HG02763 (cell line): ENCODE measurements around the gene ENTPD6.
"Not testable (repeated sequence)": the region's sequence is repeated elsewhere in the genome, so short reads cannot be mapped to it uniquely, and the experiment has no call there.

Experiments used
- ATAC-seq: cut with Tn5 transposase; IDR thresholded peaks from one replicate; pipeline ENCODE4 v1.9.1; 2021; ENCODE audit warnings: mild to moderate bottlenecking, moderate library complexity; ENCODE audit not compliant: unreplicated experiment

The ENTPD6 gene

GRCh38 chr20:25240851-25241658 lies 45.5 kb downstream of the ENTPD6 start:
- ATAC-seq = not testable (repeated sequence)

GRCh38 chr20:25241659-25241955 lies 46.1 kb downstream of the ENTPD6 start:
- ATAC-seq = not testable (repeated sequence)

- no peak for ATAC-seq
These were observed 46.7 kb downstream of the ENTPD6 start for GRCh38 chr20:25242231-25242630.

GRCh38 chr20:25243416-25243979 lies 48.0 kb downstream of the ENTPD6 start:
- no peak for ATAC-seq

DNA sequence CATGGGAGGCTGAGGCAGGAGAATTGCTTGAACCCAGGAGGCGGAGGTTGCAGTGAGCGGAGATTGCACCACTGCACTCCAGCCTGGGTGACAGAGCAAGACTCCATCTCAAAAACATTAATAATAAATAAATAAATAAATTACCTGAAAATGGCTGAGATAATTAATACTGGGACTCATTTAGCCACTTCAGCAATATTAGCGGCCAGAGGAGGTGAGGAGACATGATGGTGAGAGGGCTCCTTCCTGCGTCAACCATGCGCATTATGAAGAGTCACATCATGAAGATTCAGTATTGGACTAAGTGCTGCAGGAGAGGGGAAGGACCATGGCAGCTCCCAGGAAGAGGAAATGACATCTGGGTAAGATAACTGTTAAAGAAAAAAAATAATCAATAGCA lies 49.5 kb downstream of the ENTPD6 start:
- ATAC-seq = no peak

- no peak for ATAC-seq
These were observed 49.9 kb downstream of the ENTPD6 start for GRCh38 chr20:25245461-25245860.

DNA sequence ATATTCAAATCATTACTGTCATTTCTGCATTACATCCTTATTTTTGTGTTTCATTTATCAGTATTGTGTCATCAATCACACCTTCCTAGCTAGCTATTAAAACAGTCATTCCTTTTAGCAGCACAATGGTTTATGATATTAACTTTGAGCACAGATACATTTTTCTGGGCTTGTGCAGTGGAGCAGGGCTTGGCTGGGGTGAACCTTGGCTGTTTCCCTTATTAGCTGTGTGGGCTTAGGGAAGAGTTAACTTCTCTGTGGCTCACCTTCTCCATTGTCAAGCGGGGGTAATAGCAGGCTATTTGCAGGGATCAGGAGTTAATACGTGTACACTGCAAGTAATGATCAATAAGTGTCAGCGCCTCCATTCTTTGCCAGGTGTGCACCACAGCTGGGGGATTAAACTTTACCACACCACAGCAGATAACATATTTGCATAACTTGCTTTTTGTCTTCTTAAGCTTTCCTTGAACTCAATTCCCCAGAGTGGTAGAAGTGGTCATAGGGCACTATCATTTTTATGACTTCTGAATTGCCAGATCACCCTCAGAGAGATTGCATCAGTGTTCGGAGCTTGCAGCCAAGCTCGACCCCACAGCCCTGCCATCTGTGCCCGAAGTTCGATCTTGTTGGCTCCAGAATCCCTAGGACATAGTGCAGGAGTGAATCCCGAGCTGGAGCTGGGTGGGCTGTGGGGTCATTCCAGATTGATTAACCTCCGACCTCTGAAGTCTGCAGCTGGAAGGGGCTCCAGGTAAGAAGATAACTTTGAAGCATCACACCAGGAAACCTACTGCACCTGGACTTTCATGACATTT lies 50.9 kb downstream of the ENTPD6 start:
- ATAC-seq = no peak

- no peak for ATAC-seq
These were observed 51.5 kb downstream of the ENTPD6 start for GRCh38 chr20:25247000-25247517.

- ATAC-seq = peak; percentile 30
These were observed 52.0 kb downstream of the ENTPD6 start for GRCh38 chr20:25247518-25247955.

- ATAC-seq = peak; percentile 68
These were observed 52.7 kb downstream of the ENTPD6 start, which contains the start of gene PYGB for GRCh38 chr20:25247956-25248785. TSS of gene PYGB (plus strand) at chr20:25248085. CDS start at chr20:25248179, 94 bp downstream.

DNA sequence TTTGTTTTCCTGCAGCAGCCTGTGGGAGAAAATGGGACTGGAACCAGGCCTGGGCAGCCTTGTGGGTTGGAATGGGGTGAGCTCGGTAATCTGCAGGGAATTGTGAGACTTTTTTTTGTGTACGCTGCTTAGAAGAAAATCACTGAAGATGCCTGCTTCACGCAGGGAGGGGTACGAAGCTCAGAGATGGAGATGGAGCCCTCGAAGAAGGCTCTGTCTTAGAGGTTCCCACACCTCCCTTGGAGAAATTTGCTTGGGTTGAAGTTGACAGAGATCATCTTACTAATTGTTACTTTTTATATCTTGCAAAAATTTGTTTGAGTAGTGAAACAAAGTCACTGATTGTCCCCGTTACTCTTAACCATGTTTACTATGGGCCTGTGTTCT lies 53.3 kb downstream of the ENTPD6 start:
- no peak for ATAC-seq

GRCh38 chr20:25249198-25249931 lies 53.9 kb downstream of the ENTPD6 start:
- no peak for ATAC-seq

DNA sequence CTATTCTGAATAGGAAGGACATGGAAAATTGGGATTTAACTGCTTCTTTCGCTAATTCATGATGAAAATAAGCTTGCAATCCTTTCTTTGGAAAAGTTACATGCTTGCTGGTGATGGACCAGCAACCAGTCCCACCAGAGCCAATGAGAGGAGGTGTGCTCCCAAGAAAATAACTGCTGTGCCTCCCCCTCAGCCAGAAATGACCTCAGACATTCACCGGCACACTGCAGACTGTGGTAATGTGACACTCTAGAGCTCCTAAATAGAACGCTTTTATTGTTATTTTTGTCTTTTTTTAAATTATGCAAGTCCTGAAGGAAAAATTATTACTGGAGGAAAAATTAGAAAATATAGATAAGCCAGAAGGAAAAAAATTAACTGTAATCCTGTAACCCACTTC lies 55.0 kb downstream of the ENTPD6 start:
- no peak for ATAC-seq

GRCh38 chr20:25251019-25251418 lies 55.5 kb downstream of the ENTPD6 start:
- ATAC-seq = no peak

DNA sequence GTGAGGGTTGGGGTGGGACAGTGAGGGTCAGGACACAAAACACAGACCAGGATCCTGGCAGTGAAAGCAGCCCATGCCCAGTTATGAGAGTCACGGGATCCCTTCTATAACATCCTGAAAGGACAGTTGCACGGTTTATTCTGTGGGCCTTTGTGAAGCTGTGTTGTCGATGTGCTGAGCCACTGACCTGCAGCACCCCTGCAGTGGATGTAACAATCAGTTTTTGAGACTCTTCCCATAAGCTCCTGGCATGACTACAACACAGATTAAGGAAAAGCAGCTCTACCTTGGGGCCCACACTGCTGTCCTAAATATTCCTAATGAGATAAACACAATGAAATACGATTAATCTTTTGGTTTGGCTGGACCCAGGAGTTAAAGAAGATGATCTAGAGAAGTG lies 56.0 kb downstream of the ENTPD6 start:
- no peak for ATAC-seq

- ATAC-seq = no peak
These were observed 56.7 kb downstream of the ENTPD6 start for GRCh38 chr20:25252230-25252651.

DNA sequence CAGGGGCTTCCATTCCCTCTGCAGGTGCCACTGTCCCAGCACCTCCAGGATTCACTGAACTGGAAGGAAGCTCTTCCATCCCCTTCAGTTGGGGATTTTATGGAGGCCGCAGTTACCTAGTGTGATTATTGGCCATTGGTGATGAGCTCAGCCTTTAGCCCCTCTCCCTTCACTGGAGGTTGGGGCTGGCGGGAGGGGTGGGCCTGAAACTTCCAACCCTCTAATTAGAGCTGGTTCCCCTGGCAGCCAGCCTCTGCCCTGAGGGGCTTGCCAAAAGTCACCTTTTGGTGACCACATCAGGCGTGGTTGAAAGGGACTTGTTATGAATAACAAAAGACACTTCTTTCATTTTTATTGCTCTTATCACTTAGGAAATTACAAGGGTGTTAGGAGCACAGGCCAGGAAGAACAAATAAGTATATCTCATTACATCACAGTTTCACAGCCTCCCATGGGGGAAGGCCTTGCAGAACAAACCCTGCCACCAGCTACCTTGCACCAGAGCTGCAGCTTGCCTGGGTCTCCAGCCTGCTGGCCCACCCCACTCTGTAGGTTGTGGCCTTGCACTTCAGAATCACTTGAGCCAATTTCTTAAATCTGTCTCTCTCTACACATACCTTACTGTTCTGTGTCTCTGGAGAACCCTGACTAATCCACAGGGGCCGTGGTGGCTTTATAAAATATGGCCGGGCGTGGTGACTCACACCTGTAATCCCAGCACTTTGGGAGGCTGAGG lies 57.3 kb downstream of the ENTPD6 start:
- no peak for ATAC-seq

DNA sequence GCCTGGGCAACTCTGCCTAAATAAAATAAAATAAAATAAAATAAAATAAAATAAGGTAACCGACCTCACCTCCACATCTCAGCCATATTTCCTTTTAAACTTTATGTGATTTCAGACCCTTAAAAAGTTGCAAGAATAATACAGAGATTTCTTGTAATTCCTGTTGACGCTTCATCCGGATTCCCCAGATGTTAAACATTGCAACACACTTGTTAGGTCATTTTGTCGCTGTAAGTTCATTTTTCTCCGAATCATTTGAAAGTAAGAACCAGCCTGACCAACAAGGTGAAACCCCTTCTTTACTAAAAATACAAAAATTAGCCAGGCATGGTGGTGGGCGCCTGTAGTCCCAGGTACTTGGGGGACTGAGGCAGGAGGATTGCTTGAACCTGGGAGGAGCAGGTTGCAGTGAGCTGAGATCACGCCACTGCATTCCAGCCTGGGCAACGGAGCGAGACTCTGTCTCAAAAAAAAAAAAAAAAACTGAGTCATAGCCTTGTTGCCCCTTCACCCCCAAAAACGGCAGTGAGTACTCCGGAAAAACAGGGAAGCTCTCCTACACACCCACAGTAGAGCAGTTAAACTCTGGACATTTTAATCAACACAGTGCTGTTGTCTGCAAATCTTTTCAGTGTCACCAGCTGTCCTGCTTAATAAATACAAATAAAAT lies 58.2 kb downstream of the ENTPD6 start:
- ATAC-seq = no peak

DNA sequence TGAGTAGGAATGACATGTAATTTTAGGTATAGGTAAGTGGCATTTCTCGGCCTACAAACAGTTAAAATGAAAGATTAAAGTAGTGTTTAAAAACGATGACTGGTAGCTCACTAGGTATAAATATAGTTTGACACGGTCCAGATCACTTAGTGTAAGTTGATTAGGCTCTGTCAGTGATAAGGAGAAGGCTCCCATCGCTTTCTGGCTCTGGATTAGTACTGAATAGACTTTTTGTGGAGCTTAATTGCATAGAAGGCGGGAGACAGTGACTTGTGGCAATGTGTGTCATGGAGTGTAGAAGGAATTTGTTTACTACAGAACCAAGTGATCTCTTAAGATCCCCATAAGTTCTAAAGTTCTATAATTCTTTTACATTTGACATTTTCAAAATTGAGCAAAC lies 59.1 kb downstream of the ENTPD6 start:
- no peak for ATAC-seq
